ENCODE data around the gene SNTB2. TPM values are rescaled to one million over a fixed set of nuclear protein-coding genes. Genes with fewer than 3 reads are reported as not detected.

SNTB2 gene
- total RNA-seq, 1 experiment from 2014 or later, result 20.2 TPM

GRCh38 chr16:69171325-69172084, 15.5 kb upstream of the SNTB2 start:
- Histone ChIP-seq H4K91ac (ENCODE audit: insufficient read length, low read depth, low read length) (no peak overlapping the region), H2AFZ (ENCODE audit: low read length) (no peak overlapping the region), H3K79me1 (ENCODE audit: insufficient read depth, low read depth, low read length, poor library complexity, severe bottlenecking) (no peaks in the 10 kb centered on the region), H2BK20ac (ENCODE audit: low read depth, low read length, poor library complexity, severe bottlenecking) (no peak overlapping the region), H3K4ac (ENCODE audit: low read depth, low read length) (no peak overlapping the region), H3K14ac (ENCODE audit: insufficient read depth, low read length) (no peak overlapping the region), H3K23me2 (ENCODE audit: insufficient read length, low read depth, low read length, poor library complexity, severe bottlenecking) (no peaks in the 10 kb centered on the region), H2BK5ac (ENCODE audit: insufficient read length, low read length) (no peak overlapping the region), H4K8ac (replicated peaks; ENCODE audit: insufficient read length, low read depth, low read length) (no peak overlapping the region), H3T11ph (ENCODE audit: low read length) (no peak overlapping the region), H3K4me2 (ENCODE audit: insufficient read depth, insufficient read length, low read length) (no peak overlapping the region), H3K56ac (ENCODE audit: insufficient read length, low read depth, low read length) (no peak overlapping the region), H3K23ac (ENCODE audit: insufficient read length, low read depth, low read length) (no peak overlapping the region), H4K5ac (ENCODE audit: insufficient read length, low read depth, low read length) (no peak overlapping the region), H3K9me3 (ENCODE audit: control insufficient read depth, low read depth, low read length) (no peaks in the 10 kb centered on the region), H2BK12ac (ENCODE audit: insufficient read length, low read depth, low read length) (no peak overlapping the region), H3K9ac (ENCODE audit: extremely low read depth, insufficient read length, low read length) (no peak overlapping the region), H3K27ac (ENCODE audit: insufficient read length, low read depth, low read length) (no peak overlapping the region), H2BK15ac (ENCODE audit: low read depth, low read length) (no peak overlapping the region), H3K27me3 (ENCODE audit: insufficient read depth, low read length) (no peaks in the 10 kb centered on the region), H3K79me2 (ENCODE audit: insufficient read depth, low read length) (no peaks in the 10 kb centered on the region), H4K20me1 (ENCODE audit: control insufficient read depth, insufficient read depth, insufficient read length) (no peaks in the 10 kb centered on the region), H3K18ac (ENCODE audit: insufficient read length, low read depth, low read length) (no peak overlapping the region), H3K4me1 (ENCODE audit: insufficient read depth, low read length) (no peaks in the 10 kb centered on the region), H2BK120ac (ENCODE audit: low read depth, low read length, poor library complexity, severe bottlenecking) (no peak overlapping the region), H2AK5ac (ENCODE audit: insufficient read length, low read length) (no peak overlapping the region)
- no peak overlapping the region for H3K4me3 Mint-ChIP-seq
- peaks cover 22 to 46% (median 28%) of the 10 kb centered on the region in 3 experiments; a peak in 6 of 7 replicates for H3K36me3 Mint-ChIP-seq (ENCODE audit: insufficient read depth in 1 of 3, low read depth in 3 of 3)
- no CpG with 5 or more reads among the region's 6 CpGs for WGBS (ENCODE audit: extremely low coverage, insufficient read length, low lambda C conversion rate)
- DNase-seq, result no peak
- H3K4me1 Mint-ChIP-seq, result peaks cover 0 to 9% of the 10 kb centered on the region in 2 experiments; a peak in 1 of 4 replicates
- TF ChIP-seq, protein P1, sequence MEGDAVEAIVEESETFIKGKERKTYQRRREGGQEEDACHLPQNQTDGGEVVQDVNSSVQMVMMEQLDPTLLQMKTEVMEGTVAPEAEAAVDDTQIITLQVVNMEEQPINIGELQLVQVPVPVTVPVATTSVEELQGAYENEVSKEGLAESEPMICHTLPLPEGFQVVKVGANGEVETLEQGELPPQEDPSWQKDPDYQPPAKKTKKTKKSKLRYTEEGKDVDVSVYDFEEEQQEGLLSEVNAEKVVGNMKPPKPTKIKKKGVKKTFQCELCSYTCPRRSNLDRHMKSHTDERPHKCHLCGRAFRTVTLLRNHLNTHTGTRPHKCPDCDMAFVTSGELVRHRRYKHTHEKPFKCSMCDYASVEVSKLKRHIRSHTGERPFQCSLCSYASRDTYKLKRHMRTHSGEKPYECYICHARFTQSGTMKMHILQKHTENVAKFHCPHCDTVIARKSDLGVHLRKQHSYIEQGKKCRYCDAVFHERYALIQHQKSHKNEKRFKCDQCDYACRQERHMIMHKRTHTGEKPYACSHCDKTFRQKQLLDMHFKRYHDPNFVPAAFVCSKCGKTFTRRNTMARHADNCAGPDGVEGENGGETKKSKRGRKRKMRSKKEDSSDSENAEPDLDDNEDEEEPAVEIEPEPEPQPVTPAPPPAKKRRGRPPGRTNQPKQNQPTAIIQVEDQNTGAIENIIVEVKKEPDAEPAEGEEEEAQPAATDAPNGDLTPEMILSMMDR (conservative IDR thresholded peaks at IDR 0.05), result no peak
- peak overlapping the region in 2 of 3 experiments; percentile 17 to 86; a peak in 3 of 7 replicates for H3K27ac Mint-ChIP-seq
- no peaks in the 10 kb centered on the region for H3K9me3 Mint-ChIP-seq
- H3K27me3 Mint-ChIP-seq (ENCODE audit: low read depth), result no peaks in the 10 kb centered on the region
